GM10847 (cell line): ENCODE results near the gene COX19.

Experiments
- POLR2A ChIP-seq: IDR thresholded peaks from 2 replicates; pipeline ENCODE4 v1.6.1; 2011; ENCODE audit not compliant: insufficient read length; ENCODE audit errors: extremely low read depth

COX19 gene

GRCh38 chr7:974820-975681 is at the start of gene COX19:
COX19 (minus strand) TSS chr7:975549; CDS start chr7:975509, 40 bp downstream.
- TF ChIP-seq POLR2A = peak; percentile 76

GRCh38 chr7:1024331-1024841 is 49.0 kb upstream of the COX19 start:
- TF ChIP-seq POLR2A = no peak

DNA sequence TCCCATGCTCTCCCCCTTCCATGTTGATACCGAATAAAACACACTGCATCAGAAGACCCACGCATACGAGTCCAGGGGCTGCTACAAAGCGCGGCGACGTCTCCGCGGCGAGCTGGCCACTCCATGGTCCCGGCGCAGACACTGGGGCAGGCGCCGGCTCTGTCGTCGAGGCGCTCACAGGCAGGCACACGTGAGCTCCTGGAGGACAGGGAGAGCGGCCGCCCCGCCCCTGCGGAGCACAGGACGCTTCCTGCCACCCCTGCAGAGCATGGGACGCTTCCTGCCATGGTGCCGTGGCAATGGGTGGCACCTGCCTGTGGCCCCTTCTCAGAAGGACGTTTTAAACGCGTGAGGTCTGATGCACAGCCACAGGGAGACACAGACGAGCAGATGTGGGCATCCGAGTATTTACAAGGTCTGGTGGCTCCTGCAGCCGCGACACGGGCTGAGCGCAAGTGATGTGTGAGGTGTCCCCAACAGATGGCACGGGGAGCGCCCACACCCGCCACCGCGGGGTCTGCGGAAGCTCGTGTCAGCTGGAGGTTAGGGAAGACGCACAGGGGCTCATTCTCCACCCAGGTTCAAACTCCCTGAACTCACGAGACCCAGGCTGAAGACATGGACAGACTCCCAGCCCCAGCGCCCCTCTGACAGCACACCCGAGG is 47.6 kb upstream of the COX19 start:
- no peak for TF ChIP-seq POLR2A

- TF ChIP-seq POLR2A = no peak
Observed at GRCh38 chr7:1022356-1022755, 47.0 kb upstream of the COX19 start.

GRCh38 chr7:1021931-1022330 is 46.6 kb upstream of the COX19 start:
- TF ChIP-seq POLR2A = no peak

GRCh38 chr7:1021366-1021765 is 46.0 kb upstream of the COX19 start:
- no peak for TF ChIP-seq POLR2A

DNA sequence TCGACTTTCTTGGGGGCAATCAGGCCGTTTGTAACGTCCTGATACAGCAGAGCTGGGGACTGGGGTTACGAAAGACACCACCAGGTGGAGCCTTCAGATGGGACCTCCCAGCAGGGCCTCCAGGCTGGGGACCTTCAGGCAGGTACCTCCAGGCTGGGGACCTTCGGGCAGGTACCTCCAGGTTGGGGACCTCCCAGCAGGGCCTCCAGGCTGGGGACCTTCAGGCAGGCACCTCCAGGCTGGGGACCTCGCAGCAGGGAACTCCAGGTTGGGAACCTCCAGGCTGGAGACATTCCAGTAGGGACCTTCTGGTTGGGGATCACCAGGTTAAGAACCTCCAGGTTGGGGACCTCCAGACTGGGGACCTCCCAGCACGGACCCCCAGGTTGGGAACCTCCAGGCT is 45.5 kb upstream of the COX19 start:
- TF ChIP-seq POLR2A = no peak

GRCh38 chr7:1019789-1020610 is 44.7 kb upstream of the COX19 start:
- no peak for TF ChIP-seq POLR2A

DNA sequence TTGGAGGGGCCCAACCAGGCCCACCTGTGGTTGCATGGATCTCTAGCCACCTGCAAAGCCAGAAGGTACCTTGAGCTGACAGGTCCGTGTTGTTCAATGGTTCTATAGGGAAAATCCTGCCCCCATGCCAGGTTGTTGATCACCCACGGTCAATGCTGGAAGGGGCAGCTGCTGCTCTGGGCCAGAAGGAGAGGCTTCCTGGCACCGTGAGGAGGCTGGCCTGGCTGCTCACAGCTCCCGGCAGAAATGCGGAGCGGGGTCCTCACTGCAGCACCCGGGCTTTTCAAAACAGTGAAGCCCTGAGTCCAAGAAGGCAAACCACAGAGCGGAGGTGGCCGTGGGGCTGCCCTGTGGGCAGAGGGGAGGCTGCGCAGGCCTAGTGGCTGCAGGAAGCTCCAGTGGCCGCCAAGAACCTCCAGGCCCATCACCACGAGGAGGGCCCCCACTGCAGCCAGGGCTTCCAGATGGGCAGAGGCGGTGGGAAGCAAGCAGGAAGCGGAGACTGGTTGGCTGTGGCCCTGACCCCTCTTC is 44.0 kb upstream of the COX19 start:
- no peak for TF ChIP-seq POLR2A

DNA sequence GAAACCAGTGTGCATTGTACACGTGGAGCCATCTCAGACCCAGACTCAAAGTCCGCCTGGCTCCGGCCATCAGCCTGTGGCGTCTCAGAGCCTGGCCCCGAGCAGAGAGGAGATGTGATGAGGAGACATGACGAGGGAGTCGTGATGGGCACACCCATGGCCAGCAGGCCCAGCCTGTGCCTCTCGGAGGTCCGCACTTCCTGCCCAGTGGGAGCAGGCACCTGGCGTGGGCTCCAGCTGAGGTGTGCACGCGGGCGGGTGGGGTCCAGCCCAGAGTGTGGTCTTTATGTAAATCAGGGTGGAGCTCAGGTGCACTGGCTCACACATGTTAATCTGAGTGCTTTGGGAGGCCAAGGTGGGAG is 43.0 kb upstream of the COX19 start:
- TF ChIP-seq POLR2A = no peak

GRCh38 chr7:1017586-1018333 is 42.4 kb upstream of the COX19 start:
- no peak for TF ChIP-seq POLR2A

DNA sequence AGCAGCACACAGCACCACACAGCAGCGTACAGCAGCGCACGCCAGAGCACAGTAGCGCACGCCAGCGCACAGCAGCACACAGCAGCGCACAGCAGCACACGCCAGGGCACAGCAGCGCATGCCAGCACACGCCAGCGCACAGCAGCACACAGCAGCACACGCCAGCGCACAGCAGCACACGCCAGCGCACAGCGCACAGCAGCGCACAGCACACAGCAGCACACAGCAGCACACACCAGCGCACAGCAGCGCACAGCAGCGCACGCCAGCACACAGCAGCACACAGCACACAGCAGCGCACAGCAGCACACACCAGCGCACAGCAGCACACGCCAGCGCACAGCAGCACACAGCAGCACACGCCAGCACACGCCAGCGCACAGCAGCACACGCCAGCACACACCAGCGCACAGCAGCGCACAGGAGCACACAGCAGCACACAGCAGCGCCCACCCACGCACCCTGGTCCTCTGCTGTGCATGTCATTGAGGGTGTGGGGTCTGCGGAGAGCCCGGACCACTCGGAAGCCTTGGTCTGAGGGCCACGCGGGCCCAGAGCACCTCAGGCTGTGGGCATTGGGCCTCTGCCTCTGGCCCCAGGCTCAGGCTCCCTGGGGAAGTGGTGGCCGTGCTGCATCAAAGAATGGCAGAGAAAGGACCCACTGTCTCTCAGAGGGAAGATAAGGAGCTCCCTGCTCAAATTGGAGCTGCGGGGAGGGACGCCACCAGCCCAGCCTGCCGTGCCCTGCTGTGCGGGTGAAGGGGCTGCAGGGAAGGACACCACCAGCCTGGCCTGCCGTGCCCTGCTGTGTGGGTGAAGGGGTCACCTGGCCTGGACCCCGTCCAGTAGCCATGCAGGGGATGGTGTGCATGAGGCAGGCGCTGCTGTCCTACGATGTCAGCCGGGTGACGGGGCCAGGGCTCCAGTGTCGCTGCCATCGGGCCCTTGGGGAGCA is 41.5 kb upstream of the COX19 start:
- no peak for TF ChIP-seq POLR2A
